GM21526 (cell line): ENCODE data around the gene CANT1.

Source experiments
- ATAC-seq: cut with Tn5 transposase; IDR thresholded peaks from one replicate; pipeline ENCODE4 v1.9.1; 2021; ENCODE audit warnings: moderate library complexity; ENCODE audit not compliant: unreplicated experiment, low FRiP score

Gene CANT1

GRCh38 chr17:79012563-79013134, 3.1 kb upstream of the CANT1 start:
- ATAC-seq = no peak

GRCh38 chr17:79011451-79012147, 2.0 kb upstream of the CANT1 start:
- no peak for ATAC-seq

DNA sequence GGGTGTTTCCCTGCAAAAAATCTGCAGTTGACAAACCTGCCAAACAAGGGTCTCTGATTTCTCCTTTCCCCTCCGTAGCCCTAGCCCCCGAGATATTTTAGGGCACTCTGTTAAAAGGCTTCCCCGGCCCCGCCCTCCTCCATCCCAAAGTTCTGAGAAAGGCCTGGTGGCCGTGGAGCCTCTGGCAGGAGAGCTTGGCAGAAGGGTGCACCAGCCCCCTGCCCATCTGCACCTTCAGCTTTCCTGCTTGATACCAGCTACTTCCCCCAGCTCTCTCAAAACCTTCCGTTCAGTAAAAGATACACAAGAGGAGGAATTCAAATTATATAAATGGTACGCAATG, 711 bp upstream of the CANT1 start:
- no peak for ATAC-seq

- ATAC-seq = no peak
Measured at GRCh38 chr17:79008666-79009387, 737 bp downstream of the CANT1 start.

DNA sequence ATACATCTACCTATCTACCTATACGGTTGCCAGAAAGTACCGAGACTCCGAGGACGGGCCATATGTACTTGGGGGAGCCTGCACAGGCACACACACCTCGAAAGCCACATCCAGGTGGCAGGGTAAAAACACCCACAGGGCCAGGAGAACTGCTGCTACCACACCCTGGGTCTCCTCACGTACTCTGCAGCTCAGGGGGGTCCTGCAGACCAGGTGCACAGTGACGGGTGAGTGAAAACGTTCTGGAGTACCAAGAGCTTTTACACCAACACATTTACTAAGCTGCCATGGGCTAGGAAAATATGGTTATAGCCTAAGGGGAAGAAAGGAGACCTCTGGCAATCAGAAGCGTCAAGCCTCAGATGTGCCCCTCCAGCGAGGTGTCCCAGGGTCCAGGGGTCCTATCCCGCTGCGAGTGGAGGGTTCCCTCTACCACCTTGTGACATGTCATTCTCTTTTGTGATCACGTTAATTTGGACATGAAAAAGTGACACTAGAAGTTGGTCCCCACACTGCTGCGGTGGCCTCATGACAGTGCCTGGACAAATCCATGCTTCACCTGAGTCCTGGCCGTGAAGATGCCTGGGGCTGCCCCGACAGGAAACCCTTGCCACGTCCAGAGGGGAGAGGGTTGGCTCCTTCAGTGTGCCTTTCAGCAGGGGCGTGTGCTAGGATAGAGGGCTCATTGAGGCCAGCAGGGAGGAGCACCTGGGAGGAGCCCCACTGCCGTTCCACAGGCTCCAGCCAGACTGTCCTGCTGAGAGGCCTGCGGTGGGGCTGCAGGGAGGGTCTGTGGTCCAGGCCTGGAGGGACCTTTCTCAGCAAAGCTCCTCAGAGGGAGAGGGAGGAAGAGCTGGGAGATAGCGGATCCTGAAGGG, 1.8 kb downstream of the CANT1 start:
- ATAC-seq = no peak

- ATAC-seq = no peak
Measured at GRCh38 chr17:79006794-79007503, 2.6 kb downstream of the CANT1 start.

GRCh38 chr17:79006046-79006445, 3.5 kb downstream of the CANT1 start:
- no peak for ATAC-seq

- no peak for ATAC-seq
Measured at GRCh38 chr17:79005063-79005861, 4.3 kb downstream of the CANT1 start.

GRCh38 chr17:79003661-79004411, 5.7 kb downstream of the CANT1 start:
- no peak for ATAC-seq

DNA sequence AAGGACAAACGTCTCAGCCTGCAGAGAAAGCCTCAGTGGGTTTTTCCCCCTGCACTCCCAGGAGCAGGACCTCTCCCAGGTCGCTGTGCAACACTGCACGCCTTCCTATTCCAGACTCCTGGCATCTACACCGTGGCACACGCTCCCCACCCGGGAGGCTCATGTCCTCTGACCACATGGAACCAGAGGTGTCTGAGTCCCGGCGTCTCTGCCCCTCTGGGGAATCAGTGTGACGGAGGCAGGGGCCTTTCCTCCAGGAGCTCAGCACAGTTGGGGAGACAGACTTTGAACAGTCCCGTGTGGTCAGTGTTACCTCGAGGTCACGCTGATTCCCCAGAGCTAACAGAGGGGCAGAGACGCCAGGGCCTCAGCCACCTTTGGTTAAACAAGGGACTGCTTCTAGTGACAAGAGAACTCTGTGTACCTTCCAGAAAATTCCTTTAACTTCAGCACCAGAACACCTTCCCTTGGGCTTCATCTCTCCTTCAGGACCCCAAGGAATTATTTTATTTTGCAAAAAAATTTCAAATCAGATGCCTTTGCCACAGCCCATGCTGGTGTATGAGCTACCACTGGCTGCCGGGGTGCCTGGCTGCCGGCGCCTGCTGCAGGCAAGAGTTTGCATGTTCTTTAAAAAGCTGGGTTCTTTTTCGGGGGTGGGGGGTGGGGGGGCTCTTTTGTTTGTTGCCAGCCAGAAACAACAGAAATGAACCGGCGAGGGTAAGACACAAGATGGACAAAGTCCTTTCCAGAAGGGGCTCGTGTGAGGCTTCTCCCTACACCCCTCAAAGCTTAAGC, 6.6 kb downstream of the CANT1 start:
- ATAC-seq = no peak

DNA sequence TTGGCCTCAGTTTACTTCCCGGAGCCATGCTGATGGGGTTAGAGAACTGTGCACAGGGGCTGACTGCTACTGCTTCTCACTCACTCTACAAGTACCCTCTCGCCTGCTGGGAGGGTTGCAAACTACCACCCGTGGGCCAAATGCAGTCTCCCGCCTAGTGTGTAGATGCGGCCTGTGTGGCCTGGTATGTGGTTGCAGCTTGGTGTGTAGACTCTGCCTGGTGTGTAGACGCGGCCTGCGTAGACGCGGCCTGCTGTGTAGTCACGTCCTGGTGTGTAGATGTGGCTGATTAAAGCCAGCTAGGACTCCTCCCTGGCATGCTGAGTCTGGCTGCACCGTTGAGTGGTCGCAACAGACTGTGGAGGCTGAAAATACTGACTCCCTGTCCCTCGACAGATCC, 7.3 kb downstream of the CANT1 start:
- ATAC-seq = no peak

- no peak for ATAC-seq
Measured at GRCh38 chr17:79001190-79002020, 8.2 kb downstream of the CANT1 start.

- no peak for ATAC-seq
Measured at GRCh38 chr17:79000396-79001189, 9.0 kb downstream of the CANT1 start.

DNA sequence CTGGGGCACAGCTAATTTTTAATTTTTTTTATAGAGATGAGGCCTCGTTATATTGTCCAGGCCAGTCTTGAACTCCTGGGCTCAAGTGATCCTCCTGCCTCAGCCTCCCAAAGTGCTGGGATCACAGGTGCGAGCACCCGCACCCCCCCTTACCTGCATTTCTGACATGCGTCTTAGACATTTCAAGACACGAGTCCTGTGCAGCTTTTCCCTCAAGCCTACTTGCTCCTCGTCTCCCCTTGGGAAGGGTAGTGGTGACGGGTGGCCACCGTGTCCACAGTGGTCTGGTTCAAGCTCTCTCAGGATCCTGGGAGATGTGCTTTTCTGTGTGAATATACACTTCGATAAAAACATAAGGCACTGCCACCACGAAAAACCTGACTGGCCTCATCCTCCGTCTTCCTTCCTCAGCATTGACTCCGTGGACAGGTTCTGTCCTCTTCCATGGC, 9.6 kb downstream of the CANT1 start:
- ATAC-seq = no peak

- no peak for ATAC-seq
Measured at GRCh38 chr17:78999056-78999768, 10.4 kb downstream of the CANT1 start.
